Muscle of back (tissue), 11 donors: ENCODE measurements around the gene B9D2. TPM values are rescaled to one million over a fixed set of nuclear protein-coding genes. Genes with fewer than 3 reads are reported as not detected.
"Not testable (repeated sequence)": the region's sequence is repeated elsewhere in the genome, so short reads cannot be mapped to it uniquely, and the experiment has no call there.

Experiments
- DNase-seq, 3 donors: peaks; one replicate each; pipeline versions ENCODE4 v3.0.0 to v3.0.0-alpha.2; 2013
- polyA plus RNA-seq, 10 donors: library from polyadenylated mRNA; unstranded; fragments of 120-200 nt; gene quantifications; one replicate each; pipeline ENCODE4 v1.2.1, GENCODE V29; 2013; ENCODE audit not compliant: insufficient read length in 10 of 10

Gene B9D2
- polyA plus RNA-seq, 10 donors = 1.6 to 3.5 (median 2.2) TPM

DNA sequence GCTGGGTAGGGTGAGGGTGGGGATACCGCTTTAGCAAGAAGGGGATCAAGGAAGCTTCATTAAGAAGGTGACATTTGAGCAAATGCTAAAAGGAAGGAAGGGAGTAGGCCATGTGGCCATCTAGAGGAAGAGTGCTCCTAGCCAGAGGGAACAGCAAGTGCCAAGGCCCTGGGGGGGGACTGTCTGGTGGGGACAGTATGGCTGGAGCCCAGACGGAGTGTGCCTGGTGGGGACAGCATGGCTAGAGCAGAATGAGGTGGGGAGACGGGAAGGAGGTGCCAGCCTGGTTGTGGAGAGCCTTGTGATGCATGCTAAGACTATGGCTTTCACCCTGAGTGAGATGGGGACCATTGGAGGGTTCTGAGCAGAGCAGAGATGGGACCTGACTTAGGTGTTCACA is 8.1 kb downstream of the B9D2 start:
- no peak for DNase-seq

DNA sequence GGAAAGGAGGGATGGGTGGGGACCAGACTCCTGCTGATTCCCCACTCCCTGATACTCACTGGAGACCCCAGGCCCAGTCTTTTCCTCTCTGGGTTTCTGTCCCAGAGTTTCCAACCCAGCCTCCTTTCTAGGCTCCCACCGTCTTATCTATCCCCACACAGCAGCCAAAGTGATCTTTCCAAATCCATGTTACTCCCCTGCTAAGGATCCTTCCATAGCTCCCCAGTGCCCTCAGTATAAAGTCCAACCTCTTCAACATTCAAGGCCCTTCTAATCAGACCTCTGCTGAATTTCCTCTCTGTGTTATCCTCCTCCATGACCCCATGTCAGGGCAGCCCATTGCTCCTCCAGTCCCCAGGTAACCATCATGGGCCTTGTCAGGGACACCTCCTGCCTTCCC is 8.9 kb downstream of the B9D2 start:
- no peak for DNase-seq

DNA sequence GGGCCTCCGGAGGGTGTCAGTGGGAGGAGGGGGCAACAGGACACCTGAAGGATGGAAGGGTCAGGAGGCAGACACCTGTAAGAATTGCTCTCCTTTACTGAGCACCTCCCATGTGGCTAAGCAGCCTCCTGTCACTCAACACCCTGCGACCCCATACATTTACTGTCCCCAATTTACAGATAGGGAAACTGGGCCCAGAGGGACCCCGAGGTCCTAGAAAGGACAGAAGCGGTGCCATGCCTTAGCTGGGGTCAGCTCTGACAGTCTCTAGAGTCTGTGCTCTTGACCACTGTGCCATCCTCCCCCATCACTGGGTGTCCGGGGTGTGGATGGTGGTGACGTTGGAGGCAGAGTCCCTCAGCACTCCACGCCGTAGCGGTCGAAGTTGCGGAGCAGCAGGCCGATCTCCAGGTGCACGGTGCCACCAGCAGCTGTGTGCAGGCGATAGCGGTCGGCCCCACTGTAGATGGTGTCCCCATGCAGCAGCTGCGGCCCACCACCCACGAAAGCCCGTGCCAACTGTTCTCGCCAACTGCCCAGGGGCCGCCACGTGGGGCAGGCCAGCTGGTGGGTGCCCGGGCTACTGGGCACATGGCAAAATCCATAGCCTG is 9.5 kb downstream of the B9D2 start:
- DNase-seq = no peak

DNA sequence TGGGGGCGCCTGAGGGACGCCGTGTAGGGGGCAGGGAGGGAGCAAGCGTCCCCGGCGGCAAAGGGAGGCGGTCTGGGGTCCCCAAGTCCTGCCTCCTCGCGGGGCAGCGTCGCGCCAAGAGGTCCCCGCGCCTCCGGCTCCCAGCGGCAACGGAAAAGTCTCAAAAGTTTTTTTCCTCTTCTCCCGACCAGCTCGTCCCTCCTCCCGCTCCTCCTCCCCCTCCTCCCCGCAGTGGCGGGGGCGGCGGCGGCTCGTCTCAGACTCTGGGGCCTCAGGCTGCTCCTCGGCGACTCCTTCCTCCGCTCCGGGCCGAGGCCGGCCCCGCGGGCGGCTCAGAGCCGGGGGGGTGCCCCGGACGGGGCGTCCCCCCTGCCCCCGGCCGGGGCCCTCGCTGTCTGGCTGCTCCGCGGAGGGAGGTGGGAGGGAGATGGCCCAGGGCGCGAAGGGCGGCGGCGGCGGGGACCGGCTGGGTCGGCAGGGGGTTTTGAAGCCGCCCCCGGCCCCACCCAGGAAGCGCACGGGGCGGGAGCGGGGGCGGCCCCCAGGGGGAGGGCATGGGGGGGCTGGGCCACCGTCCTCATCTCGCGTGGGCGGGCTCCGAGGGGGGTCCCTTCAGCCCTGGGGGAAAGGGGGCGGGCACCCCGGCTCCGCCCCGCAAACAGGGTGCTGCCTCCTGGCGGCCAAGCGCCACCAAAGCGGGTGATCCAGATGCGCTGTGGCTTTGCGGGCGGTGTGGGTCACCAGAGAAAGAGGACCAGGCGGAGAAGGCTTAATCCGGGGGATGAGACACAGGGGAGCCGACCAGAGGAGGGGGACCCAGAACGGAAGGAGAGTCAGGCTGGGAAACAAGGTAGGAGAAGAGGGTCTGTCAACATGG is 10.2 kb downstream of the B9D2 start, which contains the start of gene TGFB1:
TGFB1 (minus strand) TSS at position 457 of the 877 bp plus-strand sequence. CDS start 878 bp downstream, outside the sequence.
- peak; percentile 83 to 87 (median 83) for DNase-seq

DNA sequence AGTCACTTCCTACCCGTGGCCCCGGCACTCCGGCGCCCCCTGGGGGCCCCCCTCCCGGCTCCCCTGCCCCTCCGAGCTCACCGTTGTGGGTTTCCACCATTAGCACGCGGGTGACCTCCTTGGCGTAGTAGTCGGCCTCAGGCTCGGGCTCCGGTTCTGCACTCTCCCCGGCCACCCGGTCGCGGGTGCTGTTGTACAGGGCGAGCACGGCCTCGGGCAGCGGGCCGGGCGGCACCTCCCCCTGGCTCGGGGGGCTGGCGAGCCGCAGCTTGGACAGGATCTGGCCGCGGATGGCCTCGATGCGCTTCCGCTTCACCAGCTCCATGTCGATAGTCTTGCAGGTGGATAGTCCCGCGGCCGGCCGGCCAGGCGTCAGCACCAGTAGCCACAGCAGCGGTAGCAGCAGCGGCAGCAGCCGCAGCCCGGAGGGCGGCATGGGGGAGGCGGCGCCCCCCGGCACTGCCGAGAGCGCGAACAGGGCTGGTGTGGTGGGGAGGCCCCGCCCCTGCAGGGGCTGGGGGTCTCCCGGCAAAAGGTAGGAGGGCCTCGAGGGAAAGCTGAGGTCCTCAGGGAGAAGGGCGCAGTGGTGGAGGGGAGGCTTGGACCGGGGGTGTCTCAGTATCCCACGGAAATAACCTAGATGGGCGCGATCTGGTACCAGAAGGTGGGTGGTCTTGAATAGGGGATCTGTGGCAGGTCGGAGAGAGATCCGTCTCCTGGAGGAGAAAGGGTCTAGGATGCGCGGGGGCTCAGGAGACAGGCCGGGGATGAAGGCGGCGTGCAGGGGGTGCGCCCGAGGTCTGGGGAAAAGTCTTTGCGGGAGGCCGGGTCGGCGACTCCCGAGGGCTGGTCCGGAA is 11.1 kb downstream of the B9D2 start:
- DNase-seq = peak in 1 of 3 donors; percentile 64

DNA sequence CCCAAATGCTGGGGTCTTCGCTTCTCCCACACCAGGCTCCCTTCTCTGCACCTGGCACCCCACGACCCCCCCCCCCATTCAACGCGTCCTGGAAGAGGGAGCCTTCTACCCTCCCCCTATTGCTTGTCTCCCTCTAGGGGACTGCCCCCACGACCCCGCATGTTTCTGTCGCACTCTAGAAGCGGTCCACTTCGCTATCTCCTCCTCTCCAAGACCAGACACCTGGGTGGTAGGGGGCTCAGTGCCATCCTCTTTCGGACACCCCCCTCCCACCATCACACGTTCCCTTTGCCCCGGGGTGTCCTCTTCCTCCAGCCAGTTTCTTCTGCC is 11.7 kb downstream of the B9D2 start:
- DNase-seq = no peak

DNA sequence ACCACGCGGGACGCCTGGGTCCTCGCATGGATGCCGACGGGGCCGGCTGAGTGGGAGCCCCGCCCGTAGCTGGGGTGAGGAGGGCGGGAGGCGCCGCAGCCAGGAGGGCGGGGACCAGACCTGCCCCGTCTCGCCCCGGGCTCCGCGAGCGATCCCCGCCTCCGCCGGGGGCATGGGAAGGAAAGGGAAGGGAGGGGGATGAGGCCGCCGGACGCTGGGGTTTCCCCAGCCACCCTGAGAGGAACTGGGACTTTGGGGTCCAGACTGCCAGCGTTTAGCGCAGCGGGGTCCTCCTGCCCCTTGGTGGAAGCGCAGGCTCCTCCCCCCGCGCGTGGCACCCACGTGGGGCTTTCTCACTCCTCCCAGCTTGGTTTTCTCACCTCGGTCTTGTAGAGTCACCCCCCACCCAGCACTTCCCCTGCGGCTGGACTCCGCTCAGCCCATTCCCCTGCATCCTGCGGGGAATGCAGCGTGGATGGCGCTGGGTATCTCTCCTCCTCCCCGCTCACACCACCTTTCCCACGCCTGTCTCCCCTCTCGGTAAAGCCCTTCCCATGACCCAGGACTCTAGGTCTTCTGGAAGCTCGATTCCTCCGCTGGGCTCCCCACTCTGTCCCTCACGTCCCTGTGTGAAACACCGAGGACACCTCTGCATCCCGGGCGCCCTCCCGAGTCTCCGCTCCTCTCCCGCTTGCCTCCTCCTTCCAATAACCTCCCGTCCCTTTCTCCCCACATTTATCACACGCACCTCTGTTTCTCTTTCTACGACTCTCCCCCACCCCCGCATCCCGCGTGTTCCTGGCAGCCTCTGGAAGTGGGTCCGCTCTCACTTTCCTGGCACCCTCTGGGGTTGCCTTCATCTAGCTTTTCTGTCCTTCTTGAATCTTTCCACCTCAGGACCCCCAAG is 12.4 kb downstream of the B9D2 start:
- peak in 1 of 3 donors; percentile 71 for DNase-seq

DNA sequence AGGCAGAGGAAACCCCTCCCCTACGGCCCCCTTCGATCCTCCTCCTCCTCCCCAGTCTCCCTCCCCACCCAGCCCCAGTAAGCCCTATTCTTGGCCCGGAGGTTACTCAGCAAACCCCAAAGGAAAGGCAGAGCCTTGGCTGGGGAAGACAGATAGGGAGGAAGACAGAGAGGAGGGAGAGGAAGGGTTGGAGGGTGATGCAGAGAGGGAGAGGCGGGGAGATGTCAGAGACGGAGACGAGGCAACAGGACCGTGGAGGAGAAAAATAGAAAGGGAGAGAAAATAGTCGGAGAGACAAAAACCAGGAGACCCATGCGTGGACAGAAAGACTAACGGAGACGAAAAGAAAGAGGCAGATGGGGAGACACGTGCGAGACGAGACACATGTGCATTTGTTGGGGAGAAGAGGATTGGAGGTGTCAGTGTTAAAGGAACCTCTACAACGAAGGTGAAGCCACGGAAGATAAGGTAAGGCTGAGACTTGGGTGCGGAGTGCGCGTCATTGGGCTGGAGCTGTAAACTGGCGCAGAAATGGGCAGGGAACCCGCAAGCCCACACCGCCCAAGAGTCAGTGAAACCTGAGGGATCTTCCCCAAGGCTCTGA is 13.1 kb downstream of the B9D2 start:
- no peak for DNase-seq

DNA sequence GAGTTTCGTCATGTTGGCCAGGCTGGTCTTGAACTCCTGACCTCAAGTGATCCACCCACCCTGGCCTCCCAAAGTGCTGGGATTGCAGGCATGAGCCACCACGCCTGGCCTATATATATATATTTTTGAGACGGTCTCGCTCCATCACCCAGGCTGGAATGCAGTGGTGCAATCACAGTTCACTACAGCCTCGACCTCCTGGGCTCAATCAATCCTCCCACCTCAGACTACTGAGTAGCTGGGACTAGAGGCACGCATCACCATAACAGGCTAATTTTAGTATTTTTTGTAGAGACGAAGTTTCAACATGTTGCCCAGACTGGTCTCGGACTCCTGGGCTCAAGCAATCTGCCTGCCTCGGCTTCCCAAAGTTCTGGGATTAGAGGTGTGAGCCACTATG is 17.0 kb downstream of the B9D2 start:
- not testable (repeated sequence) for DNase-seq

DNA sequence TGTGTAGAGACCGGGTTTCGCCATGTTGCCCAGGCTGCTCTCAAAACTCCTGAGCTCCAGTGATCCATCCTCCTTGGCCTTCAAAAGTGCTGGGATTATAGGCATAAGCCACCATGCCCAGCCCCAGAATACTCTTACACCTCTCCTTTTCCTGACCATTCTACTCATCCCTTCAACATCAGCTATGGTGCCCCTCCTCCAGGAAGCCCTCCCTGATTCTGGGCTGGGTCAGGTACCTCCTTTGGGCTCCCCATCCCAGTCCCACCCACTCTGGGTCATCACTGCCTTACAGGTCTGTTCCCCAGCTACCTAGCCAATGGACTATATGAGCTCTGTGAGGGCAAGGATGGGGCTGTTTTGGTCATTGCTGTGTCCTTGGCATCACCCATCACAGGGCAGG is 19.8 kb downstream of the B9D2 start:
- DNase-seq = no peak

DNA sequence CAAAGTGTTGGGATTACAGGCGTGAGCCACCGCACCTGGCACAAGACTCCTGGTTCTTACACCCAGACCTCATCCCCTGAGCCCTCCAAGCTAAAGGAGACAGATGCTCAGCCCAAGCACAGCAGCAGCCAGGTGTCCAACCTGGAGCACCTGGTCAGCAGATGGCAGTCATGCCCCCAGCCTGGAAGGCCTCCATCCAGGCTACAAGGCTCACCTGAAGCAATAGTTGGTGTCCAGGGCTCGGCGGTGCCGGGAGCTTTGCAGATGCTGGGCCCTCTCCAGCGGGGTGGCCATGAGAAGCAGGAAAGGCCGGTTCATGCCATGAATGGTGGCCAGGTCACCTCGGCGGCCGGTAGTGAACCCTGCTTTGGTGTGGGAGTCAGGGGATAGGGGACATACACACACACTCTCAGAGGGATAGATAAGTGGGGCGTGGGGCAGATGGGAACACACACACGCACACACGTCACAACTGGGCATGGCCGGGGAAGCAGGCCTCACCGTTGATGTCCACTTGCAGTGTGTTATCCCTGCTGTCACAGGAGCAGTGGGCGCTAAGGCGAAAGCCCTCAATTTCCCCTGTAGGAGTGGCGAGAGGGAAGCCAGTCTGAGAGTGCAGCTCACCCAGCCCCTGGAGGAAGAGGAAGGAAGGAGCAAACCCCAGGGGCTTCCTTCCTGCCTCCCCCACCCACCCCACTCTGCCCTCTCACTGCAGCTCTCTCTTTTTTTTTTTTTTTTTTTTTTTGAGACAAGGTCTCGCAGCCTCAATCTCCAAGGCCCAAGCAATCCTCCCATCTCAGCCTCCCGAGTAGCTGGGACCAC is 22.1 kb downstream of the B9D2 start:
- DNase-seq = no peak

DNA sequence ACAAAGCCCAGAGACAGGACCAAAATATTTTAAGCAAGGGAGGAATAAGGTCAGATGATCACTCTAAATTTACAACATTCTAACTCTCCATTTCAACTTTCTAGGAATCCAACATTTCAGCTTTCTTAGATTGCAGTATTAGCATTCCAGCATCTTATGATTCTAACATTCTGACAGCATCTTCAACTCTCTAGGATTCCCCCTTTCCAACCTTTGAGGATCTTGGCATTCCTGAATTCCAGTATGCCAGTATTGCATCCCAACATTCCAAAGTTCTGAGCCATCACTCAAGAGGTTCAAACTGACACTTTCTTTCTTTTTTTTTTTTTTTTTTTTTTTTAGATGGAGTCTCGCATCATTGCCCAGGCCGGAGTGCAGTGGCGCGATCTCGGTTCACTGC is 24.0 kb downstream of the B9D2 start:
- DNase-seq = no peak

DNA sequence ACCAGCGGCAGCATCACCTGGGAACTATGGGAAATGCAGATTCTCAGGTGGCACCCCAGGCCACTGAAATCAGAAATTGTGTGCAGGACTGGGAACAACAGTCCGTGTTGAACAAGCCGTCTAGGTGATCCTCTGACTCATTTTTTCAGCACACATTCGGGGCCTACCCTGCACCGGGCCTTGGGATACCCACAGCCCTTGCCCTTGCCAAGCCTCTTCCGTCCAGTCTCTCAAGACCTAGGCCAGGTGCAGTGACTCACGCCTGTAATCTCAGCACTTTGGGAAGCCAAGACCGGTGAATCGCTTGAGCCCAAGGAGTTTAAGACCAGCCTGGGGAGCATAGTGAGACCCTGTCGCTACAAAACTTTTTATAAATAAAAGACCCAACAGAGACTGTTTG is 28.5 kb downstream of the B9D2 start:
- no peak for DNase-seq

DNA sequence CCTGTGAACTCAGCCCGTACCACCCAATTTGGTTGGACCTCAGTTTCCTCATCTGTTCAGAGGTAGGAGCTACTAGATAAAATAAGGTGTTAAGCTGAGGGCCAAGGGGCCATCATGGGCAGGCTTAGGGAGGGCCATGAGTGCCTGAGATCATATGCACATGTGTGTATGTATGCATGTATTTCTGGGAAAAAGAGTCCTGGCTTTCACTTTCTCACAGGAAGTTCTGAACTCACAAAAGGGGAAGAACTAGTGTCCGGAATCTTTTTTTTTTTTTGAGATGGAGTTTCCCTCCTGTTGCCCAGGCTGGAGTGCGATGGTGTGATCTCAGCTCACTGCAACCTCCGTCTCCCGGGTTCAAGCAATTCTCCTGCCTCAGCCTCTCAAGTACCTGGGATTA is 29.2 kb downstream of the B9D2 start:
- DNase-seq = no peak

DNA sequence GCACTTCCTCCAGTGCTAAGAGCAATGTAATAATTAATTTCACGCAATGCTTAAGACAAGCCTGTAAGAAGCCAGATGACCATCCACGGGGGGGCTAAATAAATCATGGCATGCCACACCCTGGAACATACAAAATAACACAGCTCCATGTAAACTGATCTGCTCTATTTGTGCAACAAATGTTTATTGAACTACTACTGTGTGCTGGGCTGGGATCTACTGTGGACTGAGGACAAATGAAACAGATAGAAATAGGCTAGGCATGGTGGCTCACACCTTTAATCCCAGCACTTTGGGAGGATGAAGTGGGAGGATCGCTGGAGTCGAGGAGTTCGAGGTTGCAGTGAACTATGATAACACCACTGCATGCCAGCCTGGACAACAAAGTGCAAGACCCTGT is 31.5 kb downstream of the B9D2 start:
- DNase-seq = no peak

DNA sequence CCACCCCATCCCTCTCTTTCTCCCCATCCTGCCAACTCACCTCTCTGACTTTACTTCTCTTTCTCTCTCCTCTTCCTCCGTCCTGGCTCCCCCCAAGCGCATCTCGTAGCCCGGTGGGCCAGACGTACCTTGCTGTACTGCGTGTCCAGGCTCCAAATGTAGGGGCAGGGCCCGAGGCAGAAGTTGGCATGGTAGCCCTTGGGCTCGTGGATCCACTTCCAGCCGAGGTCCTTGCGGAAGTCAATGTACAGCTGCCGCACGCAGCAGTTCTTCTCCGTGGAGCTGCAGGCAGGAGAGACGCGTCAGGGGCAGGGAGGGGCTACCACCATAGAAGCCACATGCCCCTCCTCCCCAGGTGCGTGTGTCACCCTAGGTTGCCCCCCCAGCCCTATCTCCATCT is 31.9 kb downstream of the B9D2 start:
- DNase-seq = no peak

DNA sequence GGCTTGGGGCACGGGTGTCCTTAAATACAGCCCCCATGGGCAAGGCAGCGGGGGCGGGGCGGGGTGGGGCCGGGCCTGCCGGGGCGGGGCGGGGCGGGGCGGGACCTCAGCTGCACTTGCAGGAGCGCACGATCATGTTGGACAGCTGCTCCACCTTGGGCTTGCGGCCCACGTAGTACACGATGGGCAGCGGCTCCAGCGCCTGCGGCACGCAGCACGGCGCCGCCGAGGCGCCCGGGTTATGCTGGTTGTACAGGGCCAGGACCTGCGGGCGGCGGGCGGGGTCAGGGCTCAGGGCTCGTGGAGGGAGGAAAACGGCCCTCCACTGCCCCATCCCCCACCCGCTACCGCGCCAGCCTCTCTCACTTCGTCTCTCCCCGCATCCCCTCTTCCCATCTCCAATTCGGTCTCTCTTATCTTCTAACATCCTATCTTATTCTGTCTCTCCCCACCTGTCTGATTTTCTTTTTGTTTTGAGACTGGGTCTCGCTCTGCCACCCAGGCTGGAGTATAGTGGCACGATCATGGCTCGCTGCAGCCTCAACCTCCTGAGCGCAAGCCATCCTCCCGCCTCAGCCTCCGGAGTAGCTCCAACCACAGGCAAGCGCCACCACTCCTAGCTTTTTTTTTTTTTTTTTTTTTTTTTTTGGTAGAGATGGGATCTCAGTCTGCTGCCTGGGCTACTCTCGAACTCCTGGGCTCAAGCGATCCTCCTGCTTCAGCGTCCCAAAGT is 32.8 kb downstream of the B9D2 start:
- DNase-seq = no peak

DNA sequence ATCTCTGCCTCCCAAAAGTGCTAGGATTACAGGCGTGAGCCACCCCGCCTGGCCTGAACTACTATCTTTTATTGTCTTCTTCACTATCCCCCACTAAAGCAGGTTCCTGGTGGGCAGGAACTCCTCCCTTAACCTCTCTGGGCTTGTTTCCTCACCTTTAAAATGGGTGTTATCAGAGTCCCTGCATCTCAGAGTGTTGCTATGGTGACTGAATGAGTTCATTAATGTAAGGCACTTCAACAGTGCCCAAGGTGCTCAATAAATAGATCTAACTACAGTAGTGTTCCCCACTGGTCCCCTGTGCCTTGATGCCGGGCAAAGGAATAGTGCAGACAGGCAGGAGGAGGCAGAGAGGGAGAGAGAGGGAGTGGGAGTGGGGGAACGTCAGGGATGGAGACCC is 33.5 kb downstream of the B9D2 start:
- no peak for DNase-seq

DNA sequence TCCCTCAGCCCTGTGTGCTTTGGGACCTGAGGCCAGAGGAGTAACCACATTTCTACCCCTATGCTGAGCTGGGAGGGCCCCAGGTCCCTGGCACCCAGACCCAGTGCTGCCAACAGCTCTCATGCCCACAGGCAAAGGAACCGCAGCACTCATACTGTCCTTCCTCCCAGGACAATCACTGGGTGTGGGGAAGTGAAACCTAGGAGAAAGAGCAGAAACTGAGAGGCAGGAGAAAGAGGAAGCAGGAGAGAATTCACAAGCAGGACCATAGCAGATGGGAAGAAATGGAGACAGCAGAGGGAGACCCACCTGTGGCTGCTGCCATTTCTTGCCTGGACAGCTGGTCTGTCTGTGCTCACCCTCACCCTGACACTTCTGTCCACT is 35.1 kb downstream of the B9D2 start:
- DNase-seq = peak in 1 of 3 donors; percentile 55
